Measurements from ENCODE around the gene PAMR1. TPM values are rescaled to one million over a fixed set of nuclear protein-coding genes. Genes with fewer than 3 reads are reported as not detected.

PAMR1 gene
- total and polyA plus RNA-seq, 12 donors: 2.7 to 13.8 (median 5.2) TPM

DNA sequence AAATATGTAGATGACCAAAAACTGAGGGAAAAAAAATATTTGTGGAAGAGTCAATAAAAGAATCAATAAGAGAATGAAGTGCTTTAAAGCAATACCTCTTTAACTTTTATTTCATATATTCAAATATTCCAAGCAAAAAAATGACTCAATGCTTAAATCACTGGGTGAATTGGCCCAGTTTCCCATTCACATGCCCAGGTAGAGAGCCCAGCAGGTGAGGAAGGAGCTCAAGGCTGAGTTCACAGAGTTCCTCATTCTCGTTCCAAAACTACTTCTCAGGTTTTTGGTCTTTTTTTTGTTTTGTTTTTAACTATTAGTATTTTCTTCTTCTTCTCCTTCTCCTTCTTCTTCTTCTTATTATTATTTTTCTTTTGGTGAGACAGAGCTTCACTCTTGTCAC, 136.3 kb downstream of the PAMR1 start:
- H3K27ac ChIP-seq: no peak overlapping the region
- 90 to 100% methylated on average over 1 of the region's 1 CpG for WGBS, 2 donors
- intact Hi-C loops (cut with DNase I): loop anchor here in 4 of 10 donors (10.0 kb wide), 3 partner anchors 124 to 154 kb away; no protein-coding TSS in a partner anchor
- H3K27me3 ChIP-seq: peaks cover 0 to 6% (median 0%) of the 10 kb centered on the region in 7 donors
- no peaks in the 10 kb centered on the region for H3K9me3 ChIP-seq
- TF ChIP-seq, protein P1, sequence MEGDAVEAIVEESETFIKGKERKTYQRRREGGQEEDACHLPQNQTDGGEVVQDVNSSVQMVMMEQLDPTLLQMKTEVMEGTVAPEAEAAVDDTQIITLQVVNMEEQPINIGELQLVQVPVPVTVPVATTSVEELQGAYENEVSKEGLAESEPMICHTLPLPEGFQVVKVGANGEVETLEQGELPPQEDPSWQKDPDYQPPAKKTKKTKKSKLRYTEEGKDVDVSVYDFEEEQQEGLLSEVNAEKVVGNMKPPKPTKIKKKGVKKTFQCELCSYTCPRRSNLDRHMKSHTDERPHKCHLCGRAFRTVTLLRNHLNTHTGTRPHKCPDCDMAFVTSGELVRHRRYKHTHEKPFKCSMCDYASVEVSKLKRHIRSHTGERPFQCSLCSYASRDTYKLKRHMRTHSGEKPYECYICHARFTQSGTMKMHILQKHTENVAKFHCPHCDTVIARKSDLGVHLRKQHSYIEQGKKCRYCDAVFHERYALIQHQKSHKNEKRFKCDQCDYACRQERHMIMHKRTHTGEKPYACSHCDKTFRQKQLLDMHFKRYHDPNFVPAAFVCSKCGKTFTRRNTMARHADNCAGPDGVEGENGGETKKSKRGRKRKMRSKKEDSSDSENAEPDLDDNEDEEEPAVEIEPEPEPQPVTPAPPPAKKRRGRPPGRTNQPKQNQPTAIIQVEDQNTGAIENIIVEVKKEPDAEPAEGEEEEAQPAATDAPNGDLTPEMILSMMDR (IDR thresholded peaks at IDR 0.05): no peak
- DNase-seq (no peak), ATAC-seq (no peak)
- peaks cover 0 to 32% (median 6%) of the 10 kb centered on the region in 9 donors for H3K4me1 ChIP-seq
- H3K4me3 ChIP-seq: no peak overlapping the region
- no peaks in the 10 kb centered on the region for H3K36me3 ChIP-seq

DNA sequence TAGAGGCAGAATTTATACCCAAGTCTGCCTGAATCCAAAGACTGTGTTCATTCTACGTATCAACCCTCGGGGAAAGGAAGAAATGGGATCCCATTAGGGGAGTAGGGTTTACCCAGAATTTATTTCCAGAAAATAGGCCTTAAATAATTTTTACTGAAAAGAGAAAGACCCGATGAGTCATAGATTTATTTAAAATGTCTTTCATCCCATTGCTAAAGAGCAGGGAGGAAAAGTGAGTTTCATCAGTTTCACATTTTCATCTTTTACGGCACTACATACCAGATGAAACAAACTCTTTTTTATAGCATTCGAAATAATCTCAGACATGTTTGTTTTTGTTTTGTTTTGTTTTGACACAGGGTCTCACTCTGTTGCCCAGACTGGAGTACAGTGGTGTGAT, 137.4 kb downstream of the PAMR1 start:
- Histone ChIP-seq H3K9me3 (no peaks in the 10 kb centered on the region), H3K36me3 (no peaks in the 10 kb centered on the region), H3K4me1 (peaks cover 0 to 32% (median 6%) of the 10 kb centered on the region in 9 donors), H3K4me3 (no peak overlapping the region), H3K27me3 (peaks cover 0 to 3% (median 0%) of the 10 kb centered on the region in 7 donors), H3K27ac (no peak overlapping the region)
- intact Hi-C loops (cut with DNase I): loop anchor here in 4 of 10 donors (10.0 kb wide), 3 partner anchors 123 to 153 kb away; no protein-coding TSS in a partner anchor
- no peak for ATAC-seq
- WGBS, 2 donors: 92 to 93% methylated on average over 5 of the region's 5 CpGs
- TF ChIP-seq, protein P1 (IDR thresholded peaks at IDR 0.05): no peak
- DNase-seq: no peak

DNA sequence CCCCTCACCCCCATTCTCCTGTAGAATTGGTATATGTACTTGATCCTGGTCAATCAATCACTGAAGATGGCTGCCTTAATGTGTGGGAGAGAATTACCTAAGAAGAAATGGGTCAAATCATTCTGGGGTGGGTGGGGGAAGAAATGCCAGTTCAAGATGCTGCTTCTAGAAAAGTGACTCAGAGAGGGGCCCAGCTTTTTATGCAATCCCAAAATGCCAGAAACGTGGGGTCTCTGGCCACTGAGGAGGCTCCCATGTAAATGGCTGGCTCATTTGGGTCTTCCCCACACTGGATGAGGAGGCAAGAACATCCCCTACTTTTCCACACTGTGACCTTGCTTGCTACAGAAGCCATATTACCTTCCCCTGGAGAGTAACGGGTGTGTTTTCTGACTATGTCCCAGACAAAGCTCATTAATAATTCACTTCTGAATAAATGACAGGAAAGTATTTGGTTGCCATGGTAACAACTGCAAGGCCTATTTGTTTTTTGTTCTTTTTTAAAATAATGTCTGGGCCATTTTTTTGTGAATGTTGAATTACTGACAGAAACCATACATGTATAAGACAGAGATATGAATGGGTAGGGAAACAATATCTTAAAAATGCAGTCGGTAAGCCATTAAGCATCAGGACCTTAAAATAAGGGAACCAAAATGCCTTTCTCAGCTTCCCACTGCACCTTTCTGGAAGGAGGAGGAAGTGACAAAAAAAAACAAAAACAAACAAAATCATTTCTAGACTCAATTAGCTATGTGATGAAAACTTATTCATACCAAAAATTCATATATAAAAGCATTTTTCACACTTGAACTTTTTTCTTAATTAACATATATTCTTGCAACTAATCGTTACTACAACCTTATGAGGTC, 138.1 kb downstream of the PAMR1 start:
- H3K36me3 ChIP-seq: no peaks in the 10 kb centered on the region
- no peak for ATAC-seq
- H3K4me1 ChIP-seq: peaks cover 0 to 29% (median 6%) of the 10 kb centered on the region in 9 donors
- no peaks in the 10 kb centered on the region for H3K27me3 ChIP-seq
- no peaks in the 10 kb centered on the region for H3K9me3 ChIP-seq
- 62 to 64% methylated on average over 4 of the region's 4 CpGs for WGBS, 2 donors
- no peak overlapping the region for H3K27ac ChIP-seq
- DNase-seq: no peak
- H3K4me3 ChIP-seq: no peak overlapping the region
- intact Hi-C loops (cut with DNase I): loop anchor here in 4 of 10 donors (10.0 kb wide), 3 partner anchors 123 to 153 kb away; no protein-coding TSS in a partner anchor
- TF ChIP-seq, protein P1 (IDR thresholded peaks at IDR 0.05): peak in 5 of 9 donors; percentile 12 to 60 (median 52)

DNA sequence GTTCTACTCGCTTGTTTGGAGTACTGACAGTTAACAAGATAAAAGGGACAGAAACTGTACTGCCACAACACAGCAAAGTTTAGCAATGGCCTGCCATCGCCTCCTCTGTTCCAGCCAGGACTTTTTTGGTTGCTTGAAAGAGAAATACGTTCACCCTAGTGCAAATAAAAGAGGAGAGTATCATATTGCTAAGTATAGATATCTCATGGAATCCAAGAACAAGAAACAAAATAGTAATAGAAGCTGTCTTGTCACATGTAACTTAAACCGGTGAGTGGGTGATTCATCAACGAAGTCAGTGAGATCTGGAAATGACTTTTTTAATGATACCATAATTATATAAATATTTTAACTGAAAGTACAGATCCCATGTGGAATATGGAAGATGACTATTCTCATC, 141.5 kb downstream of the PAMR1 start:
- intact Hi-C loops (cut with DNase I): loop anchor here in 4 of 10 donors (10.0 kb wide), 3 partner anchors 119 to 149 kb away; no protein-coding TSS in a partner anchor
- no peak for ATAC-seq

More for the DNA sequence above, 141.5 kb downstream of the PAMR1 start:
- Histone ChIP-seq H3K9me3 (no peaks in the 10 kb centered on the region), H3K27ac (no peak overlapping the region), H3K36me3 (no peaks in the 10 kb centered on the region), H3K27me3 (no peaks in the 10 kb centered on the region), H3K4me3 (no peak overlapping the region), H3K4me1 (peaks cover 0 to 14% (median 0%) of the 10 kb centered on the region in 9 donors)
- TF ChIP-seq, protein P1 (IDR thresholded peaks at IDR 0.05): no peak
- WGBS, 2 donors: 83 to 89% methylated on average over 5 of the region's 5 CpGs
- DNase-seq: no peak

Other genes with a start within 250 kb of the PAMR1 start
- gene SLC1A2, start 106.1 kb downstream of the PAMR1 start, total RNA-seq: 10 to 100 TPM in 2 of 10 donors, 1 to 10 TPM in 8; 2.8 to 25.8 (median 3.8) TPM
- gene SLC1A2, start 106.1 kb downstream of the PAMR1 start, polyA plus RNA-seq: 1 to 10 TPM in 1 of 2 donors, under 1 TPM in 1; 0.29 to 2.3 TPM
- 1 to 10 TPM in 7 of 10 donors, under 1 TPM in 3; 0.57 to 4.7 (median 1.3) TPM for gene FJX1, start 92.8 kb upstream of the PAMR1 start, total RNA-seq
- 1 to 10 TPM; 1.8 to 3.4 TPM for gene FJX1, start 92.8 kb upstream of the PAMR1 start, polyA plus RNA-seq
- 10 to 100 TPM; 37.7 to 59.2 (median 46.8) TPM for gene TRIM44, start 137.2 kb upstream of the PAMR1 start, total RNA-seq
- gene TRIM44, start 137.2 kb upstream of the PAMR1 start, polyA plus RNA-seq: 1 to 10 TPM; 6.4 to 9.0 TPM

Data from heart right ventricle (tissue), 16 donors.